ENCODE measurements around the gene HDAC7. TPM values are rescaled to one million over a fixed set of nuclear protein-coding genes. Genes with fewer than 3 reads are reported as not detected.
"Not testable (repeated sequence)": the region's sequence is repeated elsewhere in the genome, so short reads cannot be mapped to it uniquely, and the experiment has no call there.

The HDAC7 gene
- total and polyA plus RNA-seq, 7 donors, result 11.0 to 27.8 (median 22.2) TPM

DNA sequence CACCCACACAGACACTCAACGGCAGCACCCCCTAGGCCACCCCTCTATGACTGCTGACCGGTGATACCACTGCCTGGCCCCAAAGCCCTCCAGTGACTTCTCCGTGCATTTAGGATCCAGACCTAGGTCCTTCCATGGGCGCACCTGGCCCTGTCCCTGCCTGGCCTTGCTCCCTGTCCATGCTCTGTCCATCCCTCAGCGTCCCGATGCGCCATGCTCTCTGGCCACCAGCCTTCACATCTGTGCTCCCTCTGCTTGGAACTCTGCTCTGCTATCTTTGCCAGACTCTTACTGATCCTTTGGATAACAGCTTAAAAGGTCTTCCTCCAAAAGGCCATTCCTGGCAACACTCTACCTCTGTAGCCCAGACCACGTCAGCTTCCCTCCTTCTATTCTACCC lies 25.4 kb upstream of the HDAC7 start:
- WGBS, 3 donors, result 51 to 79% (median 52%) methylated on average over 8 of the region's 8 CpGs

DNA sequence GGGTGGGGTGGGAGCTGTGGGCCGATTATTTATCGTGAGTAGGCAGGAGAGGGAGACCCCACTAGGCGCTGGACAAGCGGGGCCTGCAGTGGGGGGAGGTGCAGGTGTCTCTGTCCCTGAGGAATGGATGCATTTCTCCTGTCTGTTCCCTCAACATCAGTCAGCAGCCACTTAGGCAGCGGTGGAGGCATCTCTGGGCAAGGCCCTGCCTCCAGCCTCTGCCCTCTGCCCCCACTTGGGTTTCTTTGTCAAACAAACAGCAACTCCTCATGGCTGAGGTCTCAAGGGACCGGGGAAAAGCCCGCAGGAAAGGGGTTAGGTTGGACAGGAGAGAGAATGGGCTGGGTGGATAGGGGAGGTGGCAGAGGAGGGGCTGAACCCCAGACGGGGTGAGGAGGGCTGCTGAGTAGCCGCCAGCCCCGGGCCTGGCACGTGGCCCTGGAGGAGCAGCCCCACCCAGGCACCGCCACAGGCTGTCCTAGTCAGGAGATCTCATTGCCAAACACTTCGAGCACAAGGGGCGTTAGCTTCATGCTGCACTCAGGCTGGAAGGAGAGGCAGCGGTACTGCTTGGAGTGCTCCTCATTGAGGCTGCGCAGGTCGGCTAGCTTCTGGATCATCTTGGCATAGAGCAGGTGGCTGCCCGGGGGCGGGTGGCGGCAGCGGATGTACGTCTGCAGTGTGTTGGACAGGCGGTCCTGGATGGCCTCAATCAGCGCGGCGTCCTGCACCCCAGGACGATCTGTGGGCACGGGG lies 24.7 kb upstream of the HDAC7 start:
- no peak overlapping the region for H3K27ac ChIP-seq
- no peaks in the 10 kb centered on the region for H3K27me3 ChIP-seq (ENCODE audit: insufficient read depth in 3 of 3, low read length in 2 of 3)

More for the DNA sequence above, 25.4 kb upstream of the HDAC7 start:
- intact Hi-C loops (cut with DNase I), result no loop called here
- Histone ChIP-seq H3K4me3 (no peak overlapping the region), H3K36me3 (ENCODE audit: insufficient read depth in 1 of 2, low read depth in 1 of 2) (no peaks in the 10 kb centered on the region), H3K27ac (no peak overlapping the region), H3K4me1 (peaks cover 6% of the 10 kb centered on the region), H3K9me3 (no peaks in the 10 kb centered on the region), H3K27me3 (ENCODE audit: insufficient read depth in 3 of 3, low read length in 2 of 3) (no peaks in the 10 kb centered on the region)
- DNase-seq (no peak), ATAC-seq (peak; percentile 21 to 62 (median 26))
- no peak for TF ChIP-seq CTCF (IDR thresholded peaks at IDR 0.05)

GRCh38 chr12:47843226-47843980 lies 23.7 kb upstream of the HDAC7 start:
- H3K4me3 ChIP-seq, result no peak overlapping the region
- no peaks in the 10 kb centered on the region for H3K9me3 ChIP-seq
- H3K27ac ChIP-seq, result no peak overlapping the region
- 88 to 92% (median 88%) methylated on average over 25 of the region's 25 CpGs for WGBS, 3 donors
- no peaks in the 10 kb centered on the region for H3K36me3 ChIP-seq (ENCODE audit: insufficient read depth in 1 of 2, low read depth in 1 of 2)
- no peaks in the 10 kb centered on the region for H3K27me3 ChIP-seq (ENCODE audit: insufficient read depth in 3 of 3, low read length in 2 of 3)
- DNase-seq (no peak), ATAC-seq (no peak)
- intact Hi-C loops (cut with DNase I), result no loop called here
- peaks cover 10% of the 10 kb centered on the region for H3K4me1 ChIP-seq
- TF ChIP-seq CTCF (IDR thresholded peaks at IDR 0.05), result no peak

More for the DNA sequence above, 24.7 kb upstream of the HDAC7 start:
- peak; percentile 43 to 74 (median 56) for ATAC-seq
- peaks cover 1% of the 10 kb centered on the region for H3K4me1 ChIP-seq
- intact Hi-C loops (cut with DNase I), result no loop called here
- DNase-seq, result peak; percentile 52 to 82
- H3K36me3 ChIP-seq (ENCODE audit: insufficient read depth in 1 of 2, low read depth in 1 of 2), result no peaks in the 10 kb centered on the region
- no peak for TF ChIP-seq CTCF (IDR thresholded peaks at IDR 0.05)
- 44 to 67% (median 46%) methylated on average over 26 to 28 of the region's 28 CpGs for WGBS, 3 donors
- H3K9me3 ChIP-seq, result no peaks in the 10 kb centered on the region
- no peak overlapping the region for H3K4me3 ChIP-seq

DNA sequence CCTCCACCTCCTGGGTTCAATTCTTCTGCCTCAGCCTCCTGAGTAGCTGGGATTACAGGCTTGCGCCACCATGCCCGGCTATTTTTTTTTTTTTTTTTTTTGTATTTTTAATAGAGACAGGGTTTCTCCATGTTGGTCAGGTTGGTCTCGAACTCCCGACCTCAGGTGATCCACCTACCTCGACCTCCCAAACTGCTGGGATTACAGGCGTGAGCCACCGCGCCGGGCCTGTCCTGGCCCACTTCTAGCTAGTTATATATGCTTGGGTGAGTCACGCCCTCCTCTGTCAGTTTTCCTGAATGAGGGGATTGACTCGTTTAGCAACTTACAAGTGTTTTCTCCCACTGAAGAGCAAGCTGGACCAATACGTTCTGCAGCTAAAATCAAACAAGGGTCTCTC lies 22.8 kb upstream of the HDAC7 start:
- H3K4me3 ChIP-seq; intact Hi-C loops (cut with DNase I); ATAC-seq; H3K27me3 ChIP-seq (ENCODE audit: insufficient read depth in 3 of 3, low read length in 2 of 3); H3K9me3 ChIP-seq; H3K27ac ChIP-seq; DNase-seq; H3K36me3 ChIP-seq (ENCODE audit: insufficient read depth in 1 of 2, low read depth in 1 of 2): not testable (repeated sequence)
- 83 to 88% (median 85%) methylated on average over 10 to 12 of the region's 12 CpGs for WGBS, 3 donors
- H3K4me1 ChIP-seq, result peaks cover 16% of the 10 kb centered on the region

DNA sequence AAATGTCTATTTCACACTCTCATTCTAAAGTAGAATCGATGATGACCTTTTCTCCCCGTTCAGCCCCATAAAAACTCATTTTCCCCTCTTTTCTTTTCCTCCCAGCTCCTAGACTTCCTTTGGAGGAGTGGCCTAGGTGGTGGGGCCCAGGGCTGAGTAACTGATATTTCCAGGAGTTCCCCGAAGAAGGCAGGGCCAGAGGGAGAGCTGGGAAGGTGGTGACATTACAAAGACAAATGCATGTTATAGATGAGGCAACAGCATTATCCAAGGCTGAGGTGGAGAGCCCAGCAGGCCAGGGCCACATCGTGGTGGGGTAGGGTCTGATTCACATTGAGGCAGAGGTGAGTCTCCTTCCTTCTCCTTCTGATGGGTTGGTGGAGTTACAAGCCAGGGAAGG lies 22.2 kb upstream of the HDAC7 start:
- intact Hi-C loops (cut with DNase I), result no loop called here
- no peak for TF ChIP-seq CTCF (IDR thresholded peaks at IDR 0.05)

More for the DNA sequence above, 22.2 kb upstream of the HDAC7 start:
- 58 to 69% (median 61%) methylated on average over 4 of the region's 4 CpGs for WGBS, 3 donors
- no peak for ATAC-seq
- no peak for DNase-seq
- Histone ChIP-seq H3K4me1 (peaks cover 22% of the 10 kb centered on the region), H3K4me3 (no peak overlapping the region), H3K27me3 (ENCODE audit: insufficient read depth in 3 of 3, low read length in 2 of 3) (no peaks in the 10 kb centered on the region), H3K36me3 (ENCODE audit: insufficient read depth in 1 of 2, low read depth in 1 of 2) (no peaks in the 10 kb centered on the region), H3K27ac (no peak overlapping the region), H3K9me3 (no peaks in the 10 kb centered on the region)
